GM18951 (cell line): ENCODE data around the gene KCNS3.

Source experiments
- POLR2A ChIP-seq: IDR thresholded peaks from 4 replicates; pipeline ENCODE4 v1.6.1; 2011; ENCODE audit warnings: mild to moderate bottlenecking; ENCODE audit not compliant: insufficient read length, insufficient read depth; ENCODE audit errors: extremely low read depth
- in situ Hi-C: fragments of 300-500 bp; cut with MboI; formaldehyde crosslinking; loops from one replicate; pipeline ENCODE4 v1.12.0; 2022; ENCODE audit warnings: low sequenced_read_pairs, mixed read lengths, inconsistent platforms; ENCODE audit not compliant: unreplicated experiment

KCNS3 gene

GRCh38 chr2:17857021-17857420, 21.4 kb upstream of the KCNS3 start:
- TF ChIP-seq POLR2A = no peak
- in situ Hi-C loops = loop anchor here (25.0 kb wide), 1 partner anchor 305 kb away; no protein-coding TSS in a partner anchor

GRCh38 chr2:17858064-17858463, 20.4 kb upstream of the KCNS3 start:
- no peak for TF ChIP-seq POLR2A
- in situ Hi-C loops = loop anchor here (25.0 kb wide), 1 partner anchor 304 kb away; no protein-coding TSS in a partner anchor

- TF ChIP-seq POLR2A = no peak
- in situ Hi-C loops = loop anchor here (25.0 kb wide), 1 partner anchor 299 kb away; no protein-coding TSS in a partner anchor
Measured at GRCh38 chr2:17863539-17863938, 14.9 kb upstream of the KCNS3 start.

GRCh38 chr2:17864676-17865075, 13.8 kb upstream of the KCNS3 start:
- no peak for TF ChIP-seq POLR2A
- in situ Hi-C loops = loop anchor here (25.0 kb wide), 1 partner anchor 298 kb away; no protein-coding TSS in a partner anchor

- in situ Hi-C loops = loop anchor here (25.0 kb wide), 1 partner anchor 295 kb away; no protein-coding TSS in a partner anchor
- TF ChIP-seq POLR2A = no peak
Measured at GRCh38 chr2:17867133-17867532, 11.3 kb upstream of the KCNS3 start.

- in situ Hi-C loops = loop anchor here (25.0 kb wide), 1 partner anchor 293 kb away; no protein-coding TSS in a partner anchor
- no peak for TF ChIP-seq POLR2A
Measured at GRCh38 chr2:17869128-17869527, 9.3 kb upstream of the KCNS3 start.

- in situ Hi-C loops = loop anchor here (25.0 kb wide), 1 partner anchor 291 kb away; no protein-coding TSS in a partner anchor
- no peak for TF ChIP-seq POLR2A
Measured at GRCh38 chr2:17871639-17872038, 6.8 kb upstream of the KCNS3 start.

- in situ Hi-C loops = loop anchor here (25.0 kb wide), 1 partner anchor 289 kb away; no protein-coding TSS in a partner anchor
- TF ChIP-seq POLR2A = no peak
Measured at GRCh38 chr2:17873021-17873420, 5.4 kb upstream of the KCNS3 start.

- no peak for TF ChIP-seq POLR2A
- in situ Hi-C loops = no loop called here
Measured at GRCh38 chr2:17876590-17876989, 1.9 kb upstream of the KCNS3 start.

- in situ Hi-C loops = no loop called here
- TF ChIP-seq POLR2A = no peak
Measured at GRCh38 chr2:17877811-17878280, 621 bp upstream of the KCNS3 start.

GRCh38 chr2:17879137-17879912, 858 bp downstream of the KCNS3 start:
- no peak for TF ChIP-seq POLR2A
- in situ Hi-C loops = no loop called here

GRCh38 chr2:17879913-17880274, 1.4 kb downstream of the KCNS3 start:
- in situ Hi-C loops = no loop called here
- TF ChIP-seq POLR2A = no peak

GRCh38 chr2:17892770-17893534, 14.5 kb downstream of the KCNS3 start:
- no peak for TF ChIP-seq POLR2A
- in situ Hi-C loops = no loop called here
